ENCODE measurements around the gene NKPD1. TPM values are rescaled to one million over a fixed set of nuclear protein-coding genes. Genes with fewer than 3 reads are reported as not detected.

NKPD1 gene
- polyA plus RNA-seq, 1 donor, result 0.15 TPM

DNA sequence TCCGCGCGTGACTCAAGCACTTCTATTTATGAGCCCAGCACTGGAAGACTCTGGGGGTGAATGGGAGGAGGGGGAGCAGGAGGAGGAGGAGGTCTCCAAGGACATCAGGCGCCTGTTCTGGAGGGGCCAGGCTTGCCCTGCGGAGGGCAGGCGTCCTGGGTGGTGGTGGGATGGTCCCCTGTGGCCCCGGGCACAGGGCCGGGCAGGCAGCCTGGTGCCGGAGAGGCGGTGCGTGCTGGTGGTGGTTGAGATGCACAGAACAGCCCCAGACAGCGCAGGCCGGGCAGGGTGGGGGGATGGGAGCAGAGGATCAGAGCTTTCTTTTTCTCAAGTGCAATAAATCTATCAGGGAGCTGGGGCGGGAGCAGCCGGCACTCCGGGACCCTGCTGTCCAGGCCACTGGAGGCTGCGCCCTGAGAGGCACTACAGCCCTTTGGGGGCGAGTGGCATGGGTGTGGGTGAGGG, 14.0 kb downstream of the NKPD1 start:
- H3K27me3 ChIP-seq (ENCODE audit: control insufficient read depth, insufficient read depth, low read length), result peaks cover 10% of the 10 kb centered on the region
- H3K4me1 ChIP-seq (ENCODE audit: control insufficient read depth, insufficient read depth, low read length), result peaks cover 3% of the 10 kb centered on the region
- no peak for DNase-seq
- peaks cover 54% of the 10 kb centered on the region for H3K36me3 ChIP-seq (ENCODE audit: control insufficient read depth, insufficient read depth, low read length)
- H3K27ac ChIP-seq (ENCODE audit: low read length), result no peak overlapping the region
- peaks cover 4% of the 10 kb centered on the region for H3K9me3 ChIP-seq (ENCODE audit: control insufficient read depth, low read depth, low read length)
- WGBS (ENCODE audit: insufficient coverage, low lambda C conversion rate), result no CpG with 5 or more reads among the region's 18 CpGs
- H3K4me3 ChIP-seq (ENCODE audit: low read length), result no peak overlapping the region

DNA sequence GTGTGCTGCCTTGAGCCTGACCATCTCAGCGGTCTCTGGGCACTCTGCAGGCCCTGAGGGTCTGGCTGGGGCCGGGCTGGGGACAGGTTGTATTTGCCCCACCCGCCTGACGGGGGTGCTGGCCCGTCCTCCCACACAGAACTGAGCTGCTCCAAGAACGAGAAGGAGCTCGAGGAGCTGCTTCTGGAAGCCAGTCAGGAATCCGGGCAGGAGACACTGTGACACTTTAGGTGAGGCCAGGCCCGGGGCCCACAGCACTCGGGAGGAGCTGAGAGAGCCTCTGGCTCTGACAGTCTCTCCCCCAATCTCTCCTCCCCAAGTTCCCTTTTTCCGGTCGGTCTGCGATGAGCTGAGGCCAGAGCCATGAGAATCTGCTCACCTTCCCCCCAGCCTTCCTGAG, 14.5 kb downstream of the NKPD1 start:
- no peaks in the 10 kb centered on the region for H3K4me1 ChIP-seq (ENCODE audit: control insufficient read depth, insufficient read depth, low read length)
- no CpG with 5 or more reads among the region's 13 CpGs for WGBS (ENCODE audit: insufficient coverage, low lambda C conversion rate)
- H3K9me3 ChIP-seq (ENCODE audit: control insufficient read depth, low read depth, low read length), result no peaks in the 10 kb centered on the region
- H3K4me3 ChIP-seq (ENCODE audit: low read length), result no peak overlapping the region
- H3K36me3 ChIP-seq (ENCODE audit: control insufficient read depth, insufficient read depth, low read length), result peaks cover 59% of the 10 kb centered on the region
- DNase-seq, result no peak
- no peak overlapping the region for H3K27ac ChIP-seq (ENCODE audit: low read length)
- H3K27me3 ChIP-seq (ENCODE audit: control insufficient read depth, insufficient read depth, low read length), result peaks cover 5% of the 10 kb centered on the region

DNA sequence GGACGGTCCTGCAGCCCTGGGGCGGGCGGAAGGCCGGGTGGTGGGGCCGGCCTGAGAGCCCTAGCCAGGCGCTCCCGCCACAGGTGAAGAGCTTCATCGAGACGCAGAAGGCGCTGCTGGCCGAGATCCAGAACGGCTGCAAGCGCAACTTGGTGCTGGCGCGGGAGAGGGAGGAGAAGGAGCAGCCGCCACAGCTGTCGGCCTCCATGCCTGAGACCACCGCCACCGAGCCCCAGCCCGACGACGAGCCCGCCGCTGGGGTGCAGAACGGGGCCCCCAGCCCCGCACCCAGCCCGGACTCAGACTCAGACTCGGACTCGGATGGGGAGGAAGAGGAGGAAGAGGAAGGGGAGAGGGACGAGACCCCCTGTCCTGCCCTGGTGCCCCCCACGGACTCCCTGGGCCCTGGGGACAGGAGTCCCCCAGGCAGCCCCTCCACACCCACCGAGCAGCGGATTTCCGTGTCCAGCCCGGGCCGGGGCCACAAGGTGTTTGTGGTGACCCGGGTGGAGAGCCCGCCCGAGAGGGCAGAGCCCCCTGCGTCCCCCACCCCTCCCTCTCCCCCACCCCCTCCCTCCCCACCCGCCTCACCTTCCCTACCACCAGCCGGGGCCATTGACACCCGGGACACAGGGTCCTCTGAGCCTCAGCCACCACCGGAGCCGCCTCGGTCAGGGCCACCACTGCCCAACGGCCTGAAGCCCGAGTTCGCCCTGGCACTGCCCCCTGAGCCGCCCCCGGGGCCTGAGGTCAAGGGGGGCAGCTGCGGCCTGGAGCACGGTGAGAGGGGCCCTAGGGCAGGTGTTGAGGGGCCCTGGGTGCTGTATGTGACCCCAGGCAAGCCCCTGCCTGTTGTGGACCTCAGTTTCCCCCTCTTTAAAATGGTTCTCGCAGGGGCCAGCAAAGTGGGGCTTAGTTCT, 15.3 kb downstream of the NKPD1 start:
- no peak for DNase-seq
- Histone ChIP-seq H3K27me3 (ENCODE audit: control insufficient read depth, insufficient read depth, low read length) (no peaks in the 10 kb centered on the region), H3K27ac (ENCODE audit: low read length) (no peak overlapping the region), H3K36me3 (ENCODE audit: control insufficient read depth, insufficient read depth, low read length) (peaks cover 66% of the 10 kb centered on the region), H3K9me3 (ENCODE audit: control insufficient read depth, low read depth, low read length) (no peaks in the 10 kb centered on the region), H3K4me1 (ENCODE audit: control insufficient read depth, insufficient read depth, low read length) (no peaks in the 10 kb centered on the region), H3K4me3 (ENCODE audit: low read length) (no peak overlapping the region)
- no CpG with 5 or more reads among the region's 54 CpGs for WGBS (ENCODE audit: insufficient coverage, low lambda C conversion rate)

DNA sequence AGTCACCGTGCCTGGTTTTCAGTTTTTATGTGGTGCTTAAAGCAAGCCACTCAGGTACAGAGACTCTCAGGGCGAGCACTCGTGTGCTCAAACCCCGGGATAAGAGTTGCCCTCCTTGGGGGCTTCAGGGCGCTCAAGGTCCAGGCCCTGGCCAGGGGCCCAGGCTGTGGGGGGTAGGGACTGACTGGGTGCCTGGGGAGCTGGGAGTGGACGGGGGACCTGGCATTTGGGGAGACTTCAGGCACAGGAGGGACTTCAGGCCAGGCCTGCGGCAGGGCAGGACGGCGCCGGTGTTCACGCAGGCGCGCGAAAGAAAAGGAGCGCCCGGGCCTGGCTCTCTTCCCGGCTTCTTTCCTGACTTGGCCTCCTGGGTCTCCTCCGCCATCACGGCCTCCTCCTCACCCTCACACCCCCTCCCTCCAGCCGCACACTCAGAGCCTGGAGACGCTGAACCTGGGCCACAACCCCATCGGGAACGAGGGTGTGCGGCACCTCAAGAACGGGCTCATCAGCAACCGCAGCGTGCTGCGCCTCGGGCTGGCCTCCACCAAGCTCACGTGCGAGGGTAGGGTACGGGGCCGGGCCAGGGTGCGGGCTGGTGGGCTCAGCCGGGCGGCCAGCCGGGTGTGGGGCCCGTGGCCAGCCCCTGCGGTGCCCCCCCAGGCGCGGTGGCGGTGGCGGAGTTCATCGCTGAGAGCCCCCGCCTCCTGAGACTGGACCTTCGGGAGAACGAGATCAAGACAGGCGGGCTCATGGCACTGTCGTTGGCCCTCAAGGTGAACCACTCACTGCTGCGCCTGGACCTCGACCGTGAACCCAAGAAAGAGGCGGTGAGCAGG, 16.1 kb downstream of the NKPD1 start:
- no peaks in the 10 kb centered on the region for H3K4me1 ChIP-seq (ENCODE audit: control insufficient read depth, insufficient read depth, low read length)
- no peaks in the 10 kb centered on the region for H3K9me3 ChIP-seq (ENCODE audit: control insufficient read depth, low read depth, low read length)
- no peak overlapping the region for H3K4me3 ChIP-seq (ENCODE audit: low read length)
- no peak overlapping the region for H3K27ac ChIP-seq (ENCODE audit: low read length)
- WGBS (ENCODE audit: insufficient coverage, low lambda C conversion rate), result no CpG with 5 or more reads among the region's 53 CpGs
- no peak for DNase-seq
- peaks cover 69% of the 10 kb centered on the region for H3K36me3 ChIP-seq (ENCODE audit: control insufficient read depth, insufficient read depth, low read length)
- no peaks in the 10 kb centered on the region for H3K27me3 ChIP-seq (ENCODE audit: control insufficient read depth, insufficient read depth, low read length)

DNA sequence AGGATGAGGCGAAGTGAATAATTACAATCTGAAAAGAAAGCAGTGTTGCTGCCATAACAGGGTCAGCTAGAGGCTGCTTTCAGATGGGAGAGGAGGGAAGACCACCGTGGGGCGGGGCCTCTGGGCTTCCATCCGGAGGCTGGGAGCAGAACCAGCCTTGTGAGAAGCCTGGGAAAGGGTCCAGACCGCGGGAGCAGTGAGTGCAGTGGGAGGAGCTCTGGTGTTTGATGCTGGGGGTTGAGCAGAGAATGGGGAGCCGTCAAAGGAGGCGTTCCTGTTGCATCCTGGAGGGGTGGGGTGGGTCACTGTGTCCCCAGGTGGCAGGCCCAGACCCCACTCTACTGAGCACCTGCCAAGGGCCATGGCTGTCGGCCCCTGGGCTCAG, 18.1 kb downstream of the NKPD1 start:
- Histone ChIP-seq H3K4me3 (ENCODE audit: low read length) (no peak overlapping the region), H3K27me3 (ENCODE audit: control insufficient read depth, insufficient read depth, low read length) (no peaks in the 10 kb centered on the region), H3K9me3 (ENCODE audit: control insufficient read depth, low read depth, low read length) (no peaks in the 10 kb centered on the region), H3K36me3 (ENCODE audit: control insufficient read depth, insufficient read depth, low read length) (peaks cover 69% of the 10 kb centered on the region), H3K4me1 (ENCODE audit: control insufficient read depth, insufficient read depth, low read length) (no peaks in the 10 kb centered on the region), H3K27ac (ENCODE audit: low read length) (no peak overlapping the region)
- DNase-seq, result no peak
- 100% methylated on average over 2 of the region's 9 CpGs for WGBS (ENCODE audit: insufficient coverage, low lambda C conversion rate)

DNA sequence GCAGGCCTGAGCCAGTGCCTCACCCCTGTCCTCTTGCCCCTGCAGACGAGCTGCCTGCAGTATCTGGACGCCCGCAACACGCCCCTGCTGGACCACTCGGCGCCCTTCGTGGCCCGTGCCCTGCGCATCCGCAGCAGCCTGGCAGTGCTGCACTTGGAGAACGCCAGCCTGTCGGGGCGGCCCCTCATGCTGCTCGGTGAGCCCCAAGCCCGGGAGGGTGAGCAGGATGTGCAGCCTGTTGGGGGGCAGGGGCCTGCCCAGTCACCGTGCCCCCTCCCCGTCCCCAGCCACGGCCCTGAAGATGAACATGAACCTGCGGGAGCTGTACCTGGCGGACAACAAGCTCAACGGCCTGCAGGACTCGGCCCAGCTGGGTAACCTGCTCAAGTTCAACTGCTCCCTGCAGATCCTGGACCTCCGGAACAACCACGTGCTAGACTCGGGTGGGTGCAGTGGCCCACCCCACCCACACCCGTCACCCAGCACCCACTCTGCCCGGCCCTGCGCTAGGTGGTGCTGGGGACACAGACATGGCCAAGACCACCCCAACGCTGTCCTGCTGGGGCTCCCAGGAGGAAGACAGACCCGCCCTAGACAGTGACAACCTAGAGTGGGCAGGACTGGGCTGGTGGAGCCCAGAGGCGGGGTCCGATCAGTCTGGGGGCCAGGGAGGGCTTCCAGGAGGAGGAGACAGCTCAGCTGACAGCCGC, 18.6 kb downstream of the NKPD1 start:
- Histone ChIP-seq H3K36me3 (ENCODE audit: control insufficient read depth, insufficient read depth, low read length) (peaks cover 68% of the 10 kb centered on the region), H3K4me1 (ENCODE audit: control insufficient read depth, insufficient read depth, low read length) (no peaks in the 10 kb centered on the region), H3K27ac (ENCODE audit: low read length) (no peak overlapping the region), H3K27me3 (ENCODE audit: control insufficient read depth, insufficient read depth, low read length) (no peaks in the 10 kb centered on the region), H3K9me3 (ENCODE audit: control insufficient read depth, low read depth, low read length) (no peaks in the 10 kb centered on the region), H3K4me3 (ENCODE audit: low read length) (no peak overlapping the region)
- no peak for DNase-seq
- WGBS (ENCODE audit: insufficient coverage, low lambda C conversion rate), result 100% methylated on average over 1 of the region's 33 CpGs

DNA sequence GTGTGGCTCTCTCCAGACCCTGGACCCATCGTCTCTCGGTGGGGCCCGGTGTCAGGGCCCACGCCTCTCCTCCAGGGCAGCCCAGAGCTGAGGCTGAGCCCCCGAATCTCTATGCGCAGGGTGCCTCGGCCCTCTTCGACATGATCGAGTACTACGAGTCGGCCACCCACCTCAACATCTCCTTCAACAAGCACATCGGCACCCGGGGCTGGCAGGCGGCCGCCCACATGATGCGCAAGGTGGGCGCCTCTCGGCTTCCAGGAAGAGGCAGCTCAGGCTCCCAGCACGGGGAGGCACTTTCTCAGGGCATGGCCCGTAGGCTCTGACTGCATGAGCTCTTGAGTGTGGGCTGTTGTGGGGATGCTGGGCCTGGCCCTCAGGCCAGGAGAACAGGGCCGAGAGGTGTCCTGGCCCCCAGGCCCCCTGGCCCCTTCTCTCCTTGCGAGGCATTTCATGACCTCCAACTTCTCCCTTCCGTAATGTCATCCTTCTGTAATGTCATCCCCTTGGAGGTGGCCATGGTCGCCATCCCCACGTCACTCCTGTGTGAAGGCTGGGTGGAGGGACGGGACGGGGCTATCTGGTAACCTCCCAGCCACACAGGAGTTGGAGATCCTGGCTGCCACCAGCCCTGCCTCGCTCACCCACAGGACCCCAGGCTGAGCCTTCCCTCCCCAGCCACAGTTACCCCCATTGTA, 19.4 kb downstream of the NKPD1 start:
- H3K9me3 ChIP-seq (ENCODE audit: control insufficient read depth, low read depth, low read length), result no peaks in the 10 kb centered on the region
- no peaks in the 10 kb centered on the region for H3K4me1 ChIP-seq (ENCODE audit: control insufficient read depth, insufficient read depth, low read length)
- no peak for DNase-seq
- no peak overlapping the region for H3K4me3 ChIP-seq (ENCODE audit: low read length)
- H3K27ac ChIP-seq (ENCODE audit: low read length), result no peak overlapping the region
- H3K27me3 ChIP-seq (ENCODE audit: control insufficient read depth, insufficient read depth, low read length), result no peaks in the 10 kb centered on the region
- H3K36me3 ChIP-seq (ENCODE audit: control insufficient read depth, insufficient read depth, low read length), result peaks cover 61% of the 10 kb centered on the region
- no CpG with 5 or more reads among the region's 28 CpGs for WGBS (ENCODE audit: insufficient coverage, low lambda C conversion rate)

DNA sequence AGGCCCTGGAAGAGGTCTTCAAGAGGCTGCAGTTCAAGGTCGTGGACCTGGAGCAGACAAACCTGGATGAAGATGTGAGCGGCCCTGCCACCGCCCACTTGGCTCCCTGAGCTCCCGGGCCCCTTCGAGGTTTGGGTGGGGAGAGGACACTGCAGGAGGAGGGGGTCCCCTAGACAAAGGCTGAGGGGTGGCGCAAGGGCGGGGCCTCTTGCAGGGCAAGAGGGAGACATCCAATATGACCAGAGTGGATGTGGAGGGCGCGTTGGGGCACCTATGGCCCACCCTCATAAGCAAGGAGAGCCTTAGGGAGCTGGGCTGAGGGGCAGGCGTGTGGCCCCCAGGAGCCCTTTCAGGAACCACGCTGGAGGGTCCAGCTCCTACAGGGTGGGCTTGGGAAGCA, 20.2 kb downstream of the NKPD1 start:
- Histone ChIP-seq H3K9me3 (ENCODE audit: control insufficient read depth, low read depth, low read length) (no peaks in the 10 kb centered on the region), H3K27me3 (ENCODE audit: control insufficient read depth, insufficient read depth, low read length) (no peaks in the 10 kb centered on the region), H3K4me1 (ENCODE audit: control insufficient read depth, insufficient read depth, low read length) (no peaks in the 10 kb centered on the region), H3K36me3 (ENCODE audit: control insufficient read depth, insufficient read depth, low read length) (peaks cover 54% of the 10 kb centered on the region), H3K27ac (ENCODE audit: low read length) (no peak overlapping the region), H3K4me3 (ENCODE audit: low read length) (no peak overlapping the region)
- DNase-seq, result no peak
- no CpG with 5 or more reads among the region's 11 CpGs for WGBS (ENCODE audit: insufficient coverage, low lambda C conversion rate)

DNA sequence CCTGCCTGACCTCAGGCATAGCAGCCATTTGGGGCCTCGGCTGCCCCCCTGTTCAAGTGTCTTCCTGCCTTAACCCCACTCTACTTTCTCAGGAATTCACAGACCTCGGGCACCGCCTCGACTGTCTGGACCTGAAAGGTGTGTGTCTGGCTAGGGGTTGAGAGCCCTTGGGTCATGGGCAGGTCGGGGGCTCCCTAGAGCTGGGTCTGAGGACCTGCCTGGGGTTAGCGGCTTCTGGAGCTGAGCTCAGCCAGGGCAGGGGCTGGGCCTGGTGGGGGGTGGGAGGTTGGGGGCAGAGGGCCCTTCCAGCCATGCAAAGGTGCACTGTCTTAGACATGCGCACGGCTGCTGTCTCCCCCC, 20.7 kb downstream of the NKPD1 start:
- WGBS (ENCODE audit: insufficient coverage, low lambda C conversion rate), result no CpG with 5 or more reads among the region's 8 CpGs
- Histone ChIP-seq H3K36me3 (ENCODE audit: control insufficient read depth, insufficient read depth, low read length) (peaks cover 52% of the 10 kb centered on the region), H3K9me3 (ENCODE audit: control insufficient read depth, low read depth, low read length) (no peaks in the 10 kb centered on the region), H3K4me1 (ENCODE audit: control insufficient read depth, insufficient read depth, low read length) (no peaks in the 10 kb centered on the region), H3K4me3 (ENCODE audit: low read length) (no peak overlapping the region), H3K27me3 (ENCODE audit: control insufficient read depth, insufficient read depth, low read length) (no peaks in the 10 kb centered on the region), H3K27ac (ENCODE audit: low read length) (no peak overlapping the region)
- DNase-seq, result no peak

Measured in large intestine (tissue), 3 donors.